Upper lobe of left lung (tissue), 4 donors: ENCODE measurements around the gene CPNE4.

Experiments used
- CTCF ChIP-seq, 6 experiments: fragments of 450-650 bp in 4 of 6; fragments of 200-600 bp in 2 of 6; sonication (generic) in 2 of 6; IDR thresholded peaks; one replicate each; pipeline ENCODE4 v1.5.1; 2016 to 2019; ENCODE audit warnings: antibody characterized with exemption in 6 of 6
- EP300 ChIP-seq, 4 donors: sonication (generic); formaldehyde crosslinking; IDR thresholded peaks; one replicate each; pipeline ENCODE4 v1.5.1; 2017; ENCODE audit warnings: antibody characterized with exemption in 4 of 4, control low read depth in 2 of 4

GRCh38 chr3:131881777-131882176 lies 153.0 kb downstream of the CPNE4 start:
- TF ChIP-seq EP300 (IDR thresholded peaks at IDR 0.05) (no peak), CTCF (IDR thresholded peaks at IDR 0.05) (no peak)
